Fibroblast of lung (primary cell): Measurements from ENCODE around the gene ZGPAT. TPM values are rescaled to one million over a fixed set of nuclear protein-coding genes. Genes with fewer than 3 reads are reported as not detected.

Experiments used
- DNase-seq, 2 donors: peaks; one replicate each; pipeline versions ENCODE4 v3.0.0 to v3.0.0-alpha.2; 2010; ENCODE audit warnings: low read depth in 2 of 2
- H2AFZ ChIP-seq: 2 replicates; pipeline ENCODE4 v1.5.1; 2012; ENCODE audit warnings: low read length, control low read depth, inconsistent platforms
- H3K27ac ChIP-seq: 2 replicates; pipeline ENCODE4 v1.5.1; 2011; ENCODE audit warnings: low read length, control low read depth; ENCODE audit not compliant: insufficient read depth
- H3K27me3 ChIP-seq: 2 replicates; pipeline ENCODE4 v1.5.1; 2011; ENCODE audit warnings: mild to moderate bottlenecking, low read length; ENCODE audit not compliant: control insufficient read depth, insufficient read depth
- H3K36me3 ChIP-seq: 2 replicates; pipeline ENCODE4 v1.5.1; 2011; ENCODE audit warnings: low read length; ENCODE audit not compliant: control insufficient read depth, insufficient read depth
- H3K4me1 ChIP-seq: 2 replicates; pipeline ENCODE4 v1.5.1; 2011; ENCODE audit warnings: low read length; ENCODE audit not compliant: control insufficient read depth, insufficient read depth; ENCODE audit errors: extremely low read depth
- H3K4me2 ChIP-seq: 2 replicates; pipeline ENCODE4 v1.5.1; 2011; ENCODE audit warnings: low read length, control low read depth; ENCODE audit not compliant: insufficient read depth; ENCODE audit errors: extremely low read depth
- H3K4me3 ChIP-seq, 4 experiments: fragments of 200-600 bp in 1 of 4; sonication (generic) in 1 of 4; replicated peaks in 1 of 4; 2 replicates each; pipeline ENCODE4 v1.5.1; 2011 to 2016; ENCODE audit warnings: low read length in 4 of 4, low read depth in 3 of 4, mild to moderate bottlenecking in 3 of 4, control low read depth in 2 of 4, inconsistent platforms in 1 of 4, mixed read lengths in 1 of 4; ENCODE audit not compliant: insufficient read depth in 1 of 4; ENCODE audit errors: control extremely low read depth in 1 of 4
- H3K79me2 ChIP-seq: 2 replicates; pipeline ENCODE4 v1.5.1; 2012; ENCODE audit warnings: mild to moderate bottlenecking, low read length, inconsistent platforms; ENCODE audit not compliant: control insufficient read depth, insufficient read depth
- H3K9ac ChIP-seq: 2 replicates; pipeline ENCODE4 v1.5.1; 2011; ENCODE audit warnings: mild to moderate bottlenecking, low read length, control low read depth; ENCODE audit not compliant: insufficient read depth
- H3K9me3 ChIP-seq: 2 replicates; pipeline ENCODE4 v1.5.1; 2012; ENCODE audit warnings: low read depth, low read length; ENCODE audit not compliant: control insufficient read depth, insufficient read depth
- H4K20me1 ChIP-seq: 2 replicates; pipeline ENCODE4 v1.5.1; 2011; ENCODE audit warnings: low read length; ENCODE audit not compliant: control insufficient read depth, insufficient read depth; ENCODE audit errors: extremely low read depth
- EZH2 ChIP-seq: IDR thresholded peaks from 2 replicates; pipeline ENCODE4 v1.5.1; 2012; ENCODE audit warnings: low read length, control low read depth, mild to moderate bottlenecking; ENCODE audit errors: missing control alignments
- polyA plus RNA-seq, 2 donors: library from polyadenylated mRNA; depleted of rRNA in 1 of 2; stranded (reverse) in 1 of 2; unstranded in 1 of 2; fragments of >200 nt; gene quantifications; 2 replicates each; pipeline ENCODE4 v1.2.1, GENCODE V29; 2011 to 2012; ENCODE audit warnings: missing spikeins in 1 of 2
- total RNA-seq: library from RNA; depleted of rRNA; stranded (reverse); fragments of >200 nt; gene quantifications from 2 replicates; pipeline ENCODE4 v1.2.1, GENCODE V29; 2014
- TF ChIP-seq, protein P1 (sequence below), 2 donors: IDR thresholded peaks in 1 of 2; conservative IDR thresholded peaks in 1 of 2; 1 replicate in 1 of 2; 2 replicates in 1 of 2; pipeline ENCODE4 v1.5.1; 2011 to 2012; ENCODE audit warnings: low read length in 2 of 2, control low read depth in 1 of 2, inconsistent platforms in 1 of 2, low read depth in 1 of 2, mild to moderate bottlenecking in 1 of 2

The ZGPAT gene
- total and polyA plus RNA-seq, 2 donors (not counting 1 experiment from before 2014, with no cell fraction given), result 7.6 to 10.7 TPM

DNA sequence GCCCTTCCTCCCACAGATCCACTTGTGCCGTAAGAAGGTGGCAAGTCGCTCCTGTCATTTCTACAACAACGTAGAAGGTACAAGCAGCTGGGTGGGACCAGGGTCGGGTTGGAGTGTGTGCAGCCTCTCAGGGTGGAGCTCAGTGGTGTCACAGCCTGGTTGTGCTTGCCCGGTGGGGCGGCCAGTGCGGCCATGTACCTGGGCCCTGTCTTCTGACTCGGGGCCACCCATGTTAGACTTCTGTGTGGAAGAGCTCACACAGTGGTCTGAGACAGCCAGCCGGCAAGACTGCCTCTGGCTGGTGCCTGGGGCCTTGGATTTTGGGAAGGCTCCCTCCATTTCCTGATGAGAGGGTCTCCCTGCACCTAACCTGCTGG is 45.0 kb upstream of the ZGPAT start:
- TF ChIP-seq EZH2, result no peak
- TF ChIP-seq, protein P1, sequence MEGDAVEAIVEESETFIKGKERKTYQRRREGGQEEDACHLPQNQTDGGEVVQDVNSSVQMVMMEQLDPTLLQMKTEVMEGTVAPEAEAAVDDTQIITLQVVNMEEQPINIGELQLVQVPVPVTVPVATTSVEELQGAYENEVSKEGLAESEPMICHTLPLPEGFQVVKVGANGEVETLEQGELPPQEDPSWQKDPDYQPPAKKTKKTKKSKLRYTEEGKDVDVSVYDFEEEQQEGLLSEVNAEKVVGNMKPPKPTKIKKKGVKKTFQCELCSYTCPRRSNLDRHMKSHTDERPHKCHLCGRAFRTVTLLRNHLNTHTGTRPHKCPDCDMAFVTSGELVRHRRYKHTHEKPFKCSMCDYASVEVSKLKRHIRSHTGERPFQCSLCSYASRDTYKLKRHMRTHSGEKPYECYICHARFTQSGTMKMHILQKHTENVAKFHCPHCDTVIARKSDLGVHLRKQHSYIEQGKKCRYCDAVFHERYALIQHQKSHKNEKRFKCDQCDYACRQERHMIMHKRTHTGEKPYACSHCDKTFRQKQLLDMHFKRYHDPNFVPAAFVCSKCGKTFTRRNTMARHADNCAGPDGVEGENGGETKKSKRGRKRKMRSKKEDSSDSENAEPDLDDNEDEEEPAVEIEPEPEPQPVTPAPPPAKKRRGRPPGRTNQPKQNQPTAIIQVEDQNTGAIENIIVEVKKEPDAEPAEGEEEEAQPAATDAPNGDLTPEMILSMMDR (conservative IDR thresholded peaks at IDR 0.05 in 1 of 2, IDR thresholded peaks at IDR 0.05 in 1 of 2; ENCODE audit: low read depth in 1 of 2, low read length in 2 of 2), result no peak
- H3K79me2 ChIP-seq, result peaks cover 34% of the 10 kb centered on the region

DNA sequence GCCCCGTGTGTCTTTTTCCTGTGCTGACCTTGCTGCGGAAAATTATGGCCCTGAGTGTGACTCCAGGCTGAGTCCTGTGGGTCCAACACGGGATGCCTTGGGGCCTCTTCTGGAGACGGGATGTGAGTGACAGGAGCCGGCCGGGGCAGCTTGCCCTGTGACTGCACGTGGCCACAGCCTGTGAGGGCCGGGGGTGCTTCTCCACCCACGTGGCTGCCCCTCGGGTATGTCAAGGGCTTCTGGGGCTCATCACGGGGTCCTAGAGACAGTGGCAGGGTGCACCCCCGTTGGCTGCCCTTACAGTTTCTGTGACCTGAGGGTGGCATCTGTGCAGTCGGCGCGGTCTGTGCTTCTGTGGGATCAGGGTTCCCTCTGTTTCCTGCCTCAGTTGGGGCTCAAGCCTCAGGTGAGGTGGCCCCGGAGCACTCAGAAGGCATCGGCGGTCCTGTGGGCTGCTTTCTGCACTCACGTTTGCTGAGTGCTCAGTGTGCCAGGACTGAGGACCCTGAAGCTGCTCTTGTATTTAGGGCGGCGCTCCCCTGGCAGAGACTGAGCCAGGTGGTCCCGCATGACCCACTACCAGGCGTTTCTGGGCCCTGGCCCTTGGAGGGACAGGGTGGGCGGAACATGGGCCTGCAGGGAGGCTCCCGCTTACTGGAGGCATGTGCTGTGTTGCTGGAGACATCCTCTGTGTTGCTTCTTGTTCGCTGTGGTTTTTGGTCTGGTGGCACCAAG is 44.3 kb upstream of the ZGPAT start:
- H3K4me1 ChIP-seq, result peaks cover 7% of the 10 kb centered on the region
- H3K4me3 ChIP-seq, result no peak overlapping the region
- no peak overlapping the region for H3K4me2 ChIP-seq
- H3K27ac ChIP-seq, result no peak overlapping the region
- no peak overlapping the region for H2AFZ ChIP-seq
- peaks cover 34% of the 10 kb centered on the region for H3K79me2 ChIP-seq
- no peak for DNase-seq
- H4K20me1 ChIP-seq, result no peaks in the 10 kb centered on the region
- peaks cover 29% of the 10 kb centered on the region for H3K36me3 ChIP-seq
- H3K27me3 ChIP-seq, result no peaks in the 10 kb centered on the region
- H3K9me3 ChIP-seq, result no peaks in the 10 kb centered on the region
- H3K9ac ChIP-seq, result no peak overlapping the region
- TF ChIP-seq, protein P1 (conservative IDR thresholded peaks at IDR 0.05 in 1 of 2, IDR thresholded peaks at IDR 0.05 in 1 of 2; ENCODE audit: low read depth in 1 of 2, low read length in 2 of 2), result no peak
- no peak for TF ChIP-seq EZH2

More for the DNA sequence above, 45.0 kb upstream of the ZGPAT start:
- DNase-seq, result no peak
- Histone ChIP-seq H3K9me3 (no peaks in the 10 kb centered on the region), H2AFZ (no peak overlapping the region), H3K4me3 (no peak overlapping the region), H3K27ac (no peak overlapping the region), H3K4me1 (peaks cover 7% of the 10 kb centered on the region), H3K9ac (no peak overlapping the region), H3K27me3 (no peaks in the 10 kb centered on the region), H4K20me1 (no peaks in the 10 kb centered on the region), H3K4me2 (no peak overlapping the region), H3K36me3 (peaks cover 27% of the 10 kb centered on the region)

DNA sequence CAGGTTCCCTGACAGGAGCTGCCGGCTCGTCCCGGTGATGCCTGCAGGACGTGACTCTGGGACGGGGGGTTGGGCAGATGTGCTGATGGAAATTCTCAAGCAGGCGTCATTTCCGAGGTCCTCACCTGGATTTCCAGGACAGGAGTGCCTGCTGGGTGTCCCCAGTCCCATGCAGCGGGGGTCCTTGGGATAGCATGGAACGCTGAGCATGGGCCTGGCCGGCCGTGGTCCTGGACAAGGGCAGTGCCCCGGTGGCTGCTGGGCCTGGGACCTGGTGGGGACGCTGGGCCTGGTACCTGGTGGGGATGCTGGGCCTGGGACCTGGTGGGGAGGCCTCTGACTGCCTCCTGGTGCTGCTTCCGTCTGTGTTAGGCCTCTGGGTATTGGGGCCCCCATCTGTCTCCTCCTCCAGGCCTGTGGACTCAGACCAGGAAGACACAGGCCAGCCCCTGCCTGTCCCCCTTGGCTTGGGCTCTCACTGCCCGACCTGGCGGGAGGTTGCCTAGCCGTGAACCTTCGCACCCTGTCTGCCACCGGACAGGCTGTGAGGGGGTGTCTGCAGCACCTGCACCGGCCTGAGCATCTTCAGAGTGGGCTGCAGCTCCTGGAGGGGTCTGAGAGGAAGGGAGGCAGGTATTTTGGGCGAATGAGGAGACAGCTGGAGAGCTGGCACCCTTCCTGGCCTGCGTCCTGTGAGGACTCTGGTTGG is 43.5 kb upstream of the ZGPAT start:
- no peak overlapping the region for H3K4me3 ChIP-seq
- H4K20me1 ChIP-seq, result no peaks in the 10 kb centered on the region
- no peak overlapping the region for H3K27ac ChIP-seq
- DNase-seq, result no peak
- TF ChIP-seq EZH2, result no peak
- TF ChIP-seq, protein P1 (conservative IDR thresholded peaks at IDR 0.05 in 1 of 2, IDR thresholded peaks at IDR 0.05 in 1 of 2; ENCODE audit: low read depth in 1 of 2, low read length in 2 of 2), result no peak
- no peaks in the 10 kb centered on the region for H3K9me3 ChIP-seq
- H2AFZ ChIP-seq, result no peak overlapping the region
- peaks cover 31% of the 10 kb centered on the region for H3K36me3 ChIP-seq
- peaks cover 5% of the 10 kb centered on the region for H3K4me1 ChIP-seq
- peaks cover 26% of the 10 kb centered on the region for H3K79me2 ChIP-seq
- H3K27me3 ChIP-seq, result no peaks in the 10 kb centered on the region
- no peak overlapping the region for H3K4me2 ChIP-seq
- H3K9ac ChIP-seq, result peak overlapping the region; percentile 7
